ENCODE measurements around the gene EDA.

DNA sequence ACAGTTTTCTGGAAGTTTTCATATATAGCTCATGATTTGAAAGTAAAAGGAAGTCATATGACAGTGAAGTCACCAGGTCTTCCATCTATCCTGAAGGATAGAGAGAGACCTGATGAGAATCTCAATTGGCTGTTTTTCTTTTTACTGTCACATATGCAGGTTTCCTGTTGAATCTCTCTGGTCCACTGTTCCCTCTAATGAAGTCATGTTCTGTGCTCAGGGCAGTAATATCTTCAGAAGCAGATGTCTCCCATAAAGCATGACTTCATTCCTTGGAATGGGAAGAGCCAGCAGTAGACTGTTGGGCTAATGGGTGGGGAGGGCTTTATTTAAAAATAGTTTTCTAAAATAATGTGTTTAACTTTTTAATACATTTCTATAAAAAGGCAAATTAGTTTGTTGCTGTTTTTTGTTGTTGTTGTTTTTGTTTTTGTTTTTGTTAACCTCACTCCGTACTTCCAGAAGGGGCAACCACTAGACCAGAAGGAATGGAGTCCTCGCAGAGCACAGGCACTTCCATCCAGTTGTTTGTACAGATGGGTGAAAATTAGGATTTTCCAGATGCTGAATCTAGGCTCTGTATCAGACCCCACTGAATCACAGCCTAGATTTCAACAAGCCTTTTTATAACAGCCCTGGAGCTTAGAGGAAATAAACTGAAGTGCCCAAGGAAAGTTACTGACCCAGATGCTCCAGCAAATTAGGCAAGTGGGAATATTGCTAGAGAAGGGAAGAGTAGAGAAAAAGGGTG lies 379.6 kb downstream of the EDA start:
- TF ChIP-seq CTCF (IDR thresholded peaks at IDR 0.05) (no peak), ZFX (IDR thresholded peaks at IDR 0.05; ENCODE audit: borderline replicate concordance) (no peak)
